DMS114 treated with DMSO at 0.1 percent for 48 hours (cell line): ENCODE data around the gene MAB21L3.

ENCODE experiments used
- DNase-seq: peaks from one replicate; lab custom pipeline; 2025; ENCODE audit not compliant: unreplicated experiment; lab: John Stamatoyannopoulos, UW

Gene MAB21L3

DNA sequence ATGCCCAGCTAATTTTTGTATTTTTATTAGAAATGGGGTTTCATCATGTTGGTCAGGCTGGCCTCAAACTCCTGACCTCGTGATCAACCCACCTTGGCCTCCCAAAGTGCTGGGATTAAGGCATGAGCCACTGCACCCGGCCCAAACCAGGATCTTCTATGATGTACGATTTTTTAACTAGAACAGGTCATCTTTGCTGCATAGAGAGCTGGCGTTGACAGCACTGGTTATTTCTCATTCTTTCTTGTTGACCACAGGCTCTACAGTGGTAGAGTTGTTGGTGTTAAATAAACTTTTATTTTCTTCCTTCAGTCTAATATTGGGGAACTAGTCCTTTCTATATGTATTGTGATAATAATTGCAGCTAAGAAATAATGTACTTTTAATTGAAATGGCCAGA lies 3.8 kb upstream of the MAB21L3 start:
- DNase-seq: no peak

DNA sequence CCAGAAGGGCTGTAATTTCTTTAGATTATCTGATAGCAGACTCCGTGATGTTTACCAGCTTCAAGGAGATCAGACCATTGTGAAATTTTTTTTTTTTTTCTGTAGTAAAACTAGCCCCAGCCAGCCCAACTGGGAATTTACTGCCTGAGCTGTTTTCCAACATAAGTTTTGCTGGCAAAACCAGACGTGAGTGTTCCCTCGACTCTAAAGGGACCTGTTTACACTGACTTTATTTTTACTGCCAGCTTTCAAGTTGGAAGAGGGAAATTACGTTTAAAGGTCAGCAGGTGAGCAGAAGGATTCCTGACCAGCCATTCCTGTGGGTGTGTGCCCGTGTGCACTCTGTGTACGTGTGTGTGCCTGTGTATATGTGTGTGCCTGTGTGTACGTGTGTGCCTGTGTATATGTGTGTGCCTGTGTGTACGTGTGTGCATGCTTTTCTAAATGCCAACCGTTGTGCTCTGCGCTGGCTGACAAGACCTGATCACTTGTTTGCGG lies 374 bp downstream of the MAB21L3 start:
- no peak for DNase-seq

GRCh38 chr1:116112388-116113140 lies 1.4 kb downstream of the MAB21L3 start:
- no peak for DNase-seq

DNA sequence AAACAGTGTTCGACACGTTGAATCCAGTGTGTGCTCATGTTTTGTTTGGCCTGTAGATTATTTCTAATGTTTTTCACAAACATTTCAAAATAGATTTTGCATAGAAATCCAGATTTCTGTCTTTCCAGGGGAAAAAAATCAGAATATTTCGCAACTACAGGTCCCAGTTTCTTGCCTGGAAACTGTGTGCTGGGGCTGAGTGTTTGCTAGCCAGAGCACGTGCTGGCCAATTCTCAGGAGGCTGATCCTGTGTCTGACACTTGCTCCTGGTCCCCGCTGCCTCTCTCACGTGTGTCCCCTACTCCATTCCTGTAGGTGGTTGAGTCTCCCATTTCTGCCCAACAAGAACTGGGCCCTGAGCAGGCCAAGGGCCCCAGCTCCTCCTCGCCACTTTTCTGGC lies 2.4 kb downstream of the MAB21L3 start:
- DNase-seq: no peak

GRCh38 chr1:116115476-116116439 lies 4.6 kb downstream of the MAB21L3 start:
- no peak for DNase-seq

GRCh38 chr1:116118471-116118870 lies 7.3 kb downstream of the MAB21L3 start:
- DNase-seq: no peak

- DNase-seq: no peak
Measured at GRCh38 chr1:116119876-116120275, 8.7 kb downstream of the MAB21L3 start.

DNA sequence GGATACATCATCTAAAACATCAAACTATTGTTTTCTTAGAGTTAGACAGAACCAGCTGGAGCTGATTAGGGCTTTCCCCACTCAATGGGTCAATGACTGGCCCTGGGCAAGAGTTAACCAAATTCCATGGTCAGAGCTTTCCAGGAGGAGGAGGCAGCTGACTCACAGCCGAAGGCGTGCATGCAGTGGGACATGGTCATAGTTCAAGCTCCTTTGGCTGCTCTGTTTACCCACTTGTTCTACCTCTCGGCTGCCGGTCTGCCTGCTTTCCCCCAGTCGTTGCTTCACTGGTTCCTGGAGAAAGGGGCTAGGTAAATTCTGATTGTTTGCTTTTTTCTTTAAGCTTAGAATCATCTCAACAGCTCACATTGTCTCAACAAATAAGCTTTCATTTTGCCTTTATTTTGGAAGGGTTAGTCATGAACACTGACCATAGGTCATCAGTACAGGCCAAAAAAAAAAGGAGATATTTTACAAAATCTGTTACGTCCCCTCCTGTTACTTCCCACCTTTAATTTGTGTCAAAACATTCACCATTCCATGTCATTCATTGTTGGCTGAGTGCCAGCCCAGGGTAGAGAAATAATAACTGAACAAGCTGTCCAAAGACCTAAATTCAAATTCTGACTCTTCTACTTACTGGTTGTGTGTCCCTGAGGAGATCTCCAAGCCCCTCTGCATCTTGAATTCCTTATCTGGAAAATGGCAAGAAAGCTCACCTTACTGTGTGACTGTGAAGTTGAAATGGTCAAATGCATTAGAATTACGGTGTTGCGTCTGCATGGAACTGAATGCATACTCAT lies 12.0 kb downstream of the MAB21L3 start:
- no peak for DNase-seq

GRCh38 chr1:116123837-116124533 lies 12.8 kb downstream of the MAB21L3 start:
- DNase-seq: no peak

- no peak for DNase-seq
Measured at GRCh38 chr1:116125758-116126157, 14.6 kb downstream of the MAB21L3 start.

GRCh38 chr1:116126281-116126680 lies 15.1 kb downstream of the MAB21L3 start:
- DNase-seq: no peak

- no peak for DNase-seq
Measured at GRCh38 chr1:116127123-116127847, 16.1 kb downstream of the MAB21L3 start.

- no peak for DNase-seq
Measured at GRCh38 chr1:116127848-116128540, 16.8 kb downstream of the MAB21L3 start.

DNA sequence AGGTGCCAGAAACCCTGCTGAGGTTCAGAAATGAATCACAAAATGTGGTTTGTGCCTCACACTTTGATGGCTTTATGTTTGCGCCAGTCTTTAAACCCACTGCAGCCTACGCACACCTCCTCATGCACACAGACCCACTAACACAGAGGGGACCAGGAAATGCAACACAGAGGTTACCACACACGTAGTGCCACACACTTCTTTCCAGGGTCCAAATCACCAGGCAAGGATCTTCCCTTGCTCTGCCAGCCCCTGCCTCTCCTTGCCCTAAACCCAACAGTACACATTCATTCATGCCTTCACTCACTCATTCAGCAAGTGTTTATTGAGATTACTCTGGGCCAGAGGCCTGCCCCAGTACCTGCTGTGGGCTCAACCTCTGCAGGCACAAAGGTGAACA lies 17.5 kb downstream of the MAB21L3 start:
- no peak for DNase-seq

DNA sequence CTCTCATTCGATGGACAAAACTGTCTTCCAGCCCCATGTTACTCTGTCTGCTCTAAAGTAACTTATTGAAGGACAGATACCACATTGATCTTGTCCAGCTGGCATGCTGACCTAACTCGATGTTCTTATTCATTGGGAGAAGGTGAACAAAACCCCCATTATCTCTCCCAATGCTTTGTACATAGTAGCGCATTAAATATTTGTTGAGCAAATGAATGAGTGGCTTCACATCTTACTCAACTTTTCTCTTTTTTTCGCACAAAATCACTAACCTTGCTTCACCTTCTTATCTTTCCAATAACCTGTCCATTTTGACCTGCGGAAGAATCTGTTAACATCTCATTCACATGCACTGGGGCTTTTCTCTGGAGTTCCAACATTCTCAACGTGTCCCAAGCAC lies 18.3 kb downstream of the MAB21L3 start:
- no peak for DNase-seq

DNA sequence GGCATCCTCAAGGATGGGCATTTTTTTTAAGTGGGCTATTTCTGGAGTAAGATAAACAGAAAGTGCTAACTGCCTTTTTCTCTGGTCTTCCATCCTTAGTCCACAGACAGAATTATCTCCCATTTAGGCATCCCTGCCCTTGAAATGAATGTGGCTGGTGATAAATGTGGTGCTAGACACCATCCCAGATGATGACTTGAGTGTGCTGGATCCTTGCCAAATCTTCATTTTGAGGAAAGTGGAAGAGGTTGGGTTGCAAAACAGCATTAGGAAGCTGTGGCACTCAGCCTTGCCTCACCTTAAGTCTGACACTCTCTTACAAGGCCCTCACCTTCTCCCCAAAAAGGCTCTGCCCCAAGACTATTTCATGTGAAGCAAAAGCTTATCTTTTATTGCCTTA lies 19.2 kb downstream of the MAB21L3 start:
- DNase-seq: no peak

DNA sequence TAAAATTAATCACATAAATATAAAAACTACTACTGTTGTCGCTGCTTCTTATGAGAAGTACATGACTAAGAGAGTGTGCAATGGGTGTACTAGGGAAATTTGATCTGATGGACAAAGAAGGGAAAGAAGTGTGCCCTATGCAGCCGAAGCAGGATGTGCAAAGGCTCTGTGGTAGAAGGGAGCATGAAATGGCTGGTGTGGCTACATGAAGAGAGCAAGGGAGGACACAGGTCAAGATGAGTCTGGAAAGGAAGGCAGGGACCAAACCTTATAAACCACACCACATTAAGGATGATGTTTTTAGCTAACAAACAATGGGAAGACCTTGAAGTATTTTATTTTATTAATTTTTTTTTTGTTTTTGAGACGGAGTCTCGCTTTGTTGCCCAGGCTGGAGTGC lies 20.0 kb downstream of the MAB21L3 start:
- no peak for DNase-seq

DNA sequence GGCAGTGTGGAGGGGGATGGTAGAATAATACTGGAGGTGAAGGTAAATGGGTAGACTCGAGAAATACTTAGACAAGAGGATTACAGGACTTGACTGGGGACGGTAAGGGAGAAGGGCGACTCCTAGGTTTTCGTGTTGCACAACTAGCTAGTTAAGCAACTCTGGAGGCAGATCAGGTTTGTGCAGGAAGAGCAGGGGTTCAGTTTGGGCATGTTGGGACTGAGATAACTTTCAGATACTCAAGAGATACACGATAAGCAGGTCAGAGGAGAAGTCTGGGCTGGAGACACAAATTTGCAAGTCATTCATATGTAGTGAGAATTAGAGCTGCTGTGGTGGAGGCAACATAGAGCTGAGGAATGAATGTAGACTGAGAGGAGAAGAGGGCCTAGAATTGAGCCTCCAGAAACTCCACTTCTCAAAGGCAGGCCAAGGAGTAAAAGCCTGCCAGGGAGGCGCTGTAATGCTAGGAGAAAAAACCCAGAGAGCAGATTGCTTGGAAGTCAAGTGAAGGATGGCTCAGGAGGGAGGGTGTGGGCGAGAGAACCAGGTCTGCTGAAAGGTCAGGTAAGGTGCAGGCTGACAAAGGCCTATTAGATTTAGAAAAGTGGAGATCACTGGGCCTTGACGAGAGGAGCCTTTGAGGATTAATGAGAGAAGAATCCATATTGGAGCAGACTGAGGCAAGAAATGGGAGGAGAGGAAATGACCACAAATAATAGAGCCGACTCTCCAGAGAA lies 20.8 kb downstream of the MAB21L3 start:
- DNase-seq: no peak
